Mesenchymal stem cell (in vitro differentiated cells and primary cell): ENCODE results near the gene TBC1D2.
A peak's percentile ranks its signal among the peaks of the same experiment; 100 is the strongest.

Experiments
- DNase-seq: peaks from one replicate; pipeline ENCODE4 v3.0.0-alpha.2; 2013
- H2AFZ ChIP-seq: one replicate; pipeline ENCODE4 v1.6.1; 2013; ENCODE audit warnings: low read depth, mild to moderate bottlenecking, control low read depth, inconsistent platforms, low read length, moderate library complexity
- H2AK5ac ChIP-seq: 2 replicates; pipeline ENCODE4 v1.6.1; 2013; ENCODE audit warnings: low read length, moderate library complexity, mild to moderate bottlenecking, inconsistent platforms; ENCODE audit not compliant: severe bottlenecking
- H2BK120ac ChIP-seq: one replicate; pipeline ENCODE4 v1.6.1; 2013; ENCODE audit warnings: low read depth, mild to moderate bottlenecking, inconsistent platforms, low read length, moderate library complexity
- H2BK12ac ChIP-seq, 2 experiments: one replicate each; pipeline ENCODE4 v1.6.1; 2013; ENCODE audit warnings: inconsistent platforms in 2 of 2, low read length in 2 of 2, mild to moderate bottlenecking in 2 of 2, moderate library complexity in 2 of 2, control low read depth in 1 of 2
- H2BK15ac ChIP-seq: one replicate; pipeline ENCODE4 v1.6.1; 2013; ENCODE audit warnings: mild to moderate bottlenecking, low read depth, inconsistent platforms; ENCODE audit not compliant: poor library complexity, severe bottlenecking
- H2BK5ac ChIP-seq: 2 replicates; pipeline ENCODE4 v1.6.1; 2013; ENCODE audit warnings: low read depth, mild to moderate bottlenecking, low read length, control low read depth, inconsistent platforms; ENCODE audit not compliant: poor library complexity, severe bottlenecking
- H3K14ac ChIP-seq, 2 experiments: one replicate each; pipeline ENCODE4 v1.6.1; 2013; ENCODE audit warnings: inconsistent platforms in 2 of 2, low read length in 2 of 2, control low read depth in 1 of 2, mild to moderate bottlenecking in 1 of 2, moderate library complexity in 1 of 2
- H3K18ac ChIP-seq, 2 experiments: one replicate each; pipeline ENCODE4 v1.6.1; 2013; ENCODE audit warnings: inconsistent platforms in 2 of 2, low read length in 2 of 2, control low read depth in 1 of 2, low read depth in 1 of 2, mild to moderate bottlenecking in 1 of 2
- H3K23ac ChIP-seq, 2 experiments: one replicate each; pipeline ENCODE4 v1.6.1; 2013; ENCODE audit warnings: inconsistent platforms in 2 of 2, low read length in 2 of 2, mild to moderate bottlenecking in 2 of 2, moderate library complexity in 2 of 2, control low read depth in 1 of 2
- H3K27ac ChIP-seq: 2 replicates; pipeline ENCODE4 v1.5.1; 2013; ENCODE audit warnings: mild to moderate bottlenecking, moderate library complexity, low read length, control low read depth, inconsistent platforms; ENCODE audit not compliant: poor library complexity, severe bottlenecking
- H3K27me3 ChIP-seq, 2 experiments: 2 replicates each; pipeline versions ENCODE4 v1.6.1 to v1.7.0; 2013; ENCODE audit warnings: low read length in 2 of 2, mild to moderate bottlenecking in 2 of 2, moderate library complexity in 2 of 2, control low read depth in 1 of 2, inconsistent platforms in 1 of 2; ENCODE audit not compliant: control insufficient read depth in 1 of 2, insufficient read depth in 1 of 2
- H3K36me3 ChIP-seq, 2 experiments: 2 replicates each; pipeline versions ENCODE4 v1.6.1 to v1.7.0; 2013; ENCODE audit warnings: low read length in 2 of 2, control low read depth in 1 of 2, inconsistent platforms in 1 of 2, low read depth in 1 of 2, mild to moderate bottlenecking in 1 of 2; ENCODE audit not compliant: insufficient read depth in 2 of 2, control insufficient read depth in 1 of 2
- H3K4ac ChIP-seq, 2 experiments: one replicate each; pipeline ENCODE4 v1.6.1; 2013; ENCODE audit warnings: inconsistent platforms in 2 of 2, low read length in 2 of 2, mild to moderate bottlenecking in 2 of 2, moderate library complexity in 2 of 2, control low read depth in 1 of 2, low read depth in 1 of 2
- H3K4me1 ChIP-seq: 2 replicates; pipeline ENCODE4 v1.6.1; 2013; ENCODE audit warnings: low read depth, low read length, control low read depth; ENCODE audit not compliant: control insufficient read depth, insufficient read depth
- H3K4me2 ChIP-seq: 2 replicates; pipeline ENCODE4 v1.6.1; 2013; ENCODE audit warnings: low read length, mild to moderate bottlenecking, inconsistent platforms; ENCODE audit not compliant: poor library complexity, severe bottlenecking
- H3K4me3 ChIP-seq, 2 experiments: 2 replicates each; pipeline versions ENCODE4 v1.5.1 to v1.7.0; 2013; ENCODE audit warnings: low read length in 2 of 2, mild to moderate bottlenecking in 2 of 2, control low read depth in 1 of 2, low read depth in 1 of 2; ENCODE audit not compliant: insufficient read depth in 1 of 2
- H3K79me1 ChIP-seq: replicated peaks from 2 replicates; pipeline ENCODE4 v1.6.1; 2013; ENCODE audit warnings: mild to moderate bottlenecking, control low read depth, low read length, inconsistent platforms; ENCODE audit not compliant: poor library complexity, severe bottlenecking
- H3K9ac ChIP-seq: 2 replicates; pipeline ENCODE4 v1.7.0; 2013; ENCODE audit warnings: mild to moderate bottlenecking, low read length, moderate library complexity
- H3K9me3 ChIP-seq: 2 replicates; pipeline ENCODE4 v1.7.0; 2013; ENCODE audit warnings: mild to moderate bottlenecking, low read length; ENCODE audit not compliant: control insufficient read depth
- H4K8ac ChIP-seq: one replicate; pipeline ENCODE4 v1.6.1; 2013; ENCODE audit warnings: inconsistent platforms, mild to moderate bottlenecking, low read length, moderate library complexity
- H4K91ac ChIP-seq: one replicate; pipeline ENCODE4 v1.6.1; 2013; ENCODE audit warnings: mild to moderate bottlenecking, low read length, inconsistent platforms
- WGBS: methylation state at CpG from one replicate; pipeline ENCODE4 v1.1.7; 2013; ENCODE audit warnings: mixed read lengths; 5-methylcytosine and 5-hydroxymethylcytosine counted together

TBC1D2 gene

GRCh38 chr9:98193336-98193944, 62.0 kb downstream of the TBC1D2 start:
- no peak overlapping the region for H3K23ac ChIP-seq
- no peaks in the 10 kb centered on the region for H3K9me3 ChIP-seq
- 67% methylated on average over 3 of the region's 8 CpGs for WGBS
- no peak overlapping the region for H2BK12ac ChIP-seq
- H2AK5ac ChIP-seq: no peak overlapping the region
- no peak for DNase-seq
- H3K18ac ChIP-seq: no peak overlapping the region
- H3K4me3 ChIP-seq: peak overlapping the region; percentile 69 to 84
- peak overlapping the region; percentile 79 for H3K4me2 ChIP-seq
- no peak overlapping the region for H2BK120ac ChIP-seq
- peaks cover 0 to 12% of the 10 kb centered on the region in 2 experiments for H3K36me3 ChIP-seq
- no peak overlapping the region for H3K27ac ChIP-seq
- peak overlapping the region; percentile 77 for H3K9ac ChIP-seq
- H3K79me1 ChIP-seq: no peaks in the 10 kb centered on the region
- H3K14ac ChIP-seq: no peak overlapping the region
- H2BK15ac ChIP-seq: no peak overlapping the region
- no peak overlapping the region for H4K91ac ChIP-seq
- H2BK5ac ChIP-seq: no peak overlapping the region
- H3K4ac ChIP-seq: no peak overlapping the region
- peaks cover 10% of the 10 kb centered on the region for H3K4me1 ChIP-seq
- peaks cover 5 to 27% of the 10 kb centered on the region in 2 experiments for H3K27me3 ChIP-seq
- H2AFZ ChIP-seq: no peak overlapping the region
- no peak overlapping the region for H4K8ac ChIP-seq

- Histone ChIP-seq H3K27me3 (peaks cover 5 to 27% of the 10 kb centered on the region in 2 experiments), H3K4me2 (peak within 1 kb of the TSS; percentile 79)
Observed at GRCh38 chr9:98192503-98193335, 62.7 kb downstream of the TBC1D2 start, which contains the start of gene CORO2A. Gene CORO2A (minus strand): TSS chr9:98192637. CDS start chr9:98157660, 34,977 bp downstream.

DNA sequence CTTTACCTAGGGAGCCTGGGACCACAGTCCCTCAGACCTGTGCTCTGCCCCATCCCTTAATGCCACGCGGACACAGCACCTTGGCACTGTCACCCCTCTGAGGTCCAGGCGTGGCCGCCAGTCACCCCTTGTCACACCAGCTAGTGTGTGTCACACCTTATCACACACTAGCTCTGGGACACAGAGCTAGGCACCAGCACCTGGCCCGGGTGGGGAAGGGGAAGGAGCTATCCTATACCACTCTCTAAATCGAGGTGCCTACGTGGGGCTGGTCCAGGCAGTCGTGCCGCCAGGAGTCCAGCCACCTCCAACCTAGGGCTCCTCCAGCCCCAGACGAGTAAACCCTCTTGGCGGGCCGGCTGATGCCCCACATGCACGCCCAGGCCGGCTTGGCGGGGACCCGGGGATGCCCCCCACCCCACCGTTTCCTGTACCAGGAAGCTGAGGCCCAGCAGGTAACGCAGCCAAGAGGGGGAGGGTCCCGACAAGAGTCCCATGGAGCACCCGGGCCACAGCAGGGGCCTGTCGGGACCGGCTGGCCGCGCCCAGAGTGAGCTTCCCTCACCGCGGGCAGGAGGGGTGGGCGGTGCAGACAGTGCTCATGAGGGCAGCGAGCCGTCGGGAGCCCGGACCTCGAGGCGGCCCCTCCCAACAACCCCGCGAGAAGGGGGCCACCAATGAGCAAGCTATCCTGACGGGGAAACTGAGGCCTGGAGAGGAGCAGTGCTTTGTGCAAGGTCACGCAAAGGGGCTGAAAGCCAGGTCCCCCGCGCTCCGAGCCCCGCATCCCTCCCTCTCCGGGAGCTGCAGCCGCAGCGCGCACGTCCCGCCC, 63.6 kb downstream of the TBC1D2 start:
- WGBS: 15% methylated on average over 42 of the region's 47 CpGs
- no peak overlapping the region for H2BK120ac ChIP-seq
- peak overlapping the region in 1 of 2 experiments; percentile 29 for H3K4ac ChIP-seq
- peaks cover 5 to 27% of the 10 kb centered on the region in 2 experiments for H3K27me3 ChIP-seq
- no peak for DNase-seq
- peaks cover 0 to 3% of the 10 kb centered on the region in 2 experiments for H3K36me3 ChIP-seq
- peak overlapping the region; percentile 79 for H3K4me2 ChIP-seq
- H2BK12ac ChIP-seq: peak overlapping the region in 1 of 2 experiments; percentile 45
- peak overlapping the region; percentile 80 for H4K8ac ChIP-seq
- no peak overlapping the region for H2BK5ac ChIP-seq
- peak overlapping the region in 1 of 2 experiments; percentile 54 for H3K23ac ChIP-seq
- no peaks in the 10 kb centered on the region for H3K9me3 ChIP-seq
- no peaks in the 10 kb centered on the region for H3K79me1 ChIP-seq
- H3K27ac ChIP-seq: no peak overlapping the region
- peak overlapping the region; percentile 5 to 46 for H3K18ac ChIP-seq
- peak overlapping the region; percentile 69 to 84 for H3K4me3 ChIP-seq
- H3K14ac ChIP-seq: peak overlapping the region in 1 of 2 experiments; percentile 53
- no peak overlapping the region for H2AK5ac ChIP-seq
- H2AFZ ChIP-seq: peak overlapping the region; percentile 66
- H4K91ac ChIP-seq: peak overlapping the region; percentile 24
- H3K4me1 ChIP-seq: peaks cover 10% of the 10 kb centered on the region
- H3K9ac ChIP-seq: no peak overlapping the region
- peak overlapping the region; percentile 13 for H2BK15ac ChIP-seq

More at GRCh38 chr9:98192503-98193335, 62.7 kb downstream of the TBC1D2 start, which contains the start of gene CORO2A:
- Histone ChIP-seq H3K18ac (peak within 1 kb of the TSS; percentile 5 to 46), H2BK5ac (no peak within 1 kb of the TSS), H2AFZ (peak within 1 kb of the TSS; percentile 66), H3K79me1 (no peaks in the 10 kb centered on the region), H3K23ac (peak within 1 kb of the TSS in 1 of 2 experiments; percentile 54), H4K8ac (peak within 1 kb of the TSS; percentile 80), H2BK15ac (peak within 1 kb of the TSS; percentile 60), H2BK120ac (peak within 1 kb of the TSS; percentile 27), H3K4me1 (peaks cover 10% of the 10 kb centered on the region), H3K9ac (peak within 1 kb of the TSS; percentile 77), H3K27ac (no peak within 1 kb of the TSS), H3K4ac (peak within 1 kb of the TSS in 1 of 2 experiments; percentile 29), H3K9me3 (no peaks in the 10 kb centered on the region), H3K4me3 (peak within 1 kb of the TSS; percentile 69 to 84), H4K91ac (peak within 1 kb of the TSS; percentile 24), H2AK5ac (no peak within 1 kb of the TSS), H3K14ac (peak within 1 kb of the TSS in 1 of 2 experiments; percentile 53), H3K36me3 (peaks cover 0 to 5% of the 10 kb centered on the region in 2 experiments), H2BK12ac (peak within 1 kb of the TSS in 1 of 2 experiments; percentile 54)
- under 1% methylated on average over 78 of the region's 95 CpGs for WGBS
- DNase-seq: peak; percentile 80
